ENCODE results near the gene TSPAN19.
A peak's percentile ranks its signal among the peaks of the same experiment; 100 is the strongest.

Gene TSPAN19

DNA sequence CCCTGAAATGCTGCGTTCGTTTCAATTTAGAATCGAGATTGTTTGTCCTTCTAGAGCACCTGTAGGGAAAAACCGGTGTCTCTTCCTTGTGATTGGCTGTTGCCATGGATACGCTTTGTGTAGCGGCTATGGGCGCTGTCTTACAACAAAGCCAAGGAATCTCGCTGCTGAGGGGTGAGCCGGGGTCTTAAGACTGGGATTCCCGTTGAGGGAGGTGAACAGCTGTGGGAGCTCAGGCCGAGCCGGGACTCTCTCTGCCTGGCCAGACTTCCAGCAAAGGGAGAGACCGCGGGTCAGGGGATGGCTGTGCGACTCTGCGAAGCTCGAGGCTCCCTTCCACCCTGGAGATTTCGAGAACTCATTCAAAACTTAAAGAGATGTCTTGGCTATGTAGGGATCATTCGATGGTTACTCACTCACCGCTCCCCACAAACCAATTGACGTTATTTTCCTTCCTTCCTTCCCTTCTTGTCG lies at the start of gene TSPAN19, which contains the start of gene LRRIQ1:
TSPAN19 (minus strand) TSS at position 44 of the 474 bp plus-strand sequence. CDS start 6,331 bp downstream, outside the sequence.
LRRIQ1 (plus strand) TSS at position 118 of the 474 bp plus-strand sequence. CDS start 1,826 bp downstream, outside the sequence.
- Histone ChIP-seq H3K27me3 (ENCODE audit: control insufficient read depth, insufficient read depth, low read length) (no peaks in the 10 kb centered on the region), H3K9me3 (ENCODE audit: control insufficient read depth, low read length) (no peaks in the 10 kb centered on the region), H3K9ac (ENCODE audit: low read length) (peak within 1 kb of the TSS; percentile 39), H3K4me1 (ENCODE audit: control insufficient read depth, insufficient read depth, low read length) (no peaks in the 10 kb centered on the region), H3K4me3 (ENCODE audit: low read length) (peak within 1 kb of the TSS; percentile 50), H3K36me3 (ENCODE audit: control insufficient read depth, insufficient read depth, low read length) (no peaks in the 10 kb centered on the region)

DNA sequence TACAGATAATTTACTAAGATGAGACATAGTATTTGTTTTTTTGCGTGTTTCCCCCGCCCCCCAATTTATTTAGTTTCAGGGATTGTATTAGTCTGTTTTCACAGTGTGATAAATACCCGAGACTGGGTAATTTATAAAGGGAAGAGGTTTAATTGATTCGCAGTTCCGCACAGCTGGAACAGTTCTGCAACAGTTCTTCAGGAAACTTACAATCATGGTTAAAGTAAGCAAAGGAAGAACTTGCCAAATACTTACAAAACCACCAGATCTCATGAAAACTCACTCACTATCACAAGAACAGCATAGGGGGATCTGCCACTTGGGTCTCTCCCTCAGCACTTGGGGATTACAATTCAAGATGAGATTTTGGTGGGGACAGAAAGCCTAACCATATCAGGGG lies 49.0 kb upstream of the TSPAN19 start:
- Histone ChIP-seq H3K36me3 (ENCODE audit: control insufficient read depth, insufficient read depth, low read length) (no peaks in the 10 kb centered on the region), H3K4me1 (ENCODE audit: control insufficient read depth, insufficient read depth, low read length) (no peaks in the 10 kb centered on the region), H3K9me3 (ENCODE audit: control insufficient read depth, low read length) (no peaks in the 10 kb centered on the region), H3K9ac (ENCODE audit: low read length) (no peak overlapping the region), H3K27me3 (ENCODE audit: control insufficient read depth, insufficient read depth, low read length) (no peaks in the 10 kb centered on the region), H3K4me3 (ENCODE audit: low read length) (no peak overlapping the region)

DNA sequence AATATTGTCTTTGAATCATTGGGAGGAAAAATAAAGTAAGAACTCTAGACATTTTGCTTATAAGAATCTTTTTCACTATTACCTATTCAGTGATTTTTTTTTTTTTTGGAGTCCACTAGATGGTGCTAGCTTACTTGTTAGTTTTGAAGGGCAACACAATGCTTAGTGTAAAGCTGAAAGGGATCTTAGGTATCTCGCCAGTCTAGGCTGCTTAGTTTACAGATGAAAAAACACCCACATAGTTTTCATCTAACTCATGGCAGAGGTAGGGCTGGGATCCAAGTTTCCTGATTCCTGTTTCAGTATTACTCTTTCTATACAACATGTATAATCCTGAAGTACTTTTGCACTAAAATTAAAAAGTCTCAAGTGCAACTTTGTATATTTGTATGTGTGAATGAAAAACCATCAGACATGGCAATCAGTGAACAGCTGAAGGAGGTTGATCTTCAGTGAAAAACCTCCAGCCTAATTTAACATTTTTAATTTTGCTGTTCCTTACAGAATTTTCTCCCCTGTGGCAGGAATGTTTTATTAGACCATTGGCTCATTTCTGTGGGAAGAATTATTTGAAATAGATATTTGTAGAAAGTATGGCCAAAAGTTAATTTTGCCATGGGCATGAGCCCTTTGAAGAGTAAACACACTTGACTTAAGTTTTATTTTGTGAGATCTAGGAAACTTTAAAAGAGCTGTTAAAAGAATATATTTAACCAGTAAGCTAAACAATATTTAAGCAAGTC lies 40.8 kb upstream of the TSPAN19 start:
- H3K27me3 ChIP-seq (ENCODE audit: control insufficient read depth, insufficient read depth, low read length): no peaks in the 10 kb centered on the region
- no peak overlapping the region for H3K4me3 ChIP-seq (ENCODE audit: low read length)
- H3K9me3 ChIP-seq (ENCODE audit: control insufficient read depth, low read length): no peaks in the 10 kb centered on the region
- no peak overlapping the region for H3K9ac ChIP-seq (ENCODE audit: low read length)
- no peaks in the 10 kb centered on the region for H3K4me1 ChIP-seq (ENCODE audit: control insufficient read depth, insufficient read depth, low read length)
- no peaks in the 10 kb centered on the region for H3K36me3 ChIP-seq (ENCODE audit: control insufficient read depth, insufficient read depth, low read length)

DNA sequence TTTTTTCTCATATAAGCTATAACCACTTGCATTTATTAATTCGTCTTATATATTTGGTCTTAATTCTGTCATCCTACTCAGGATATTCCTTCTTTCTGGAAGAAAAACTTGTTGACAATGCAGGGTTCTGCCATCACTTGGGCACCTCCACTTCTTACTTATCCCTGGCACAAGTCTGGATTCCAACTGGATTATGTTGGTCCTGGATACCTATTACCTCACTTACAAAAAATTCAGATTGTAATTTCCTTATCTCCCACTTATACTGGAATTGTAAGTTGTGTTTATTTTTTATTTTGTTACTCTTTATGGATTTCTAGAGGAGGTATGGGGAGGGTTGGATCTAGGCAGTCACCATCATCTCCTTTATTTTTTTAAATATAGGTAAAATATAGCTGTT lies 36.7 kb upstream of the TSPAN19 start:
- H3K4me3 ChIP-seq (ENCODE audit: low read length): no peak overlapping the region
- no peaks in the 10 kb centered on the region for H3K27me3 ChIP-seq (ENCODE audit: control insufficient read depth, insufficient read depth, low read length)
- no peaks in the 10 kb centered on the region for H3K36me3 ChIP-seq (ENCODE audit: control insufficient read depth, insufficient read depth, low read length)
- H3K9me3 ChIP-seq (ENCODE audit: control insufficient read depth, low read length): no peaks in the 10 kb centered on the region
- no peaks in the 10 kb centered on the region for H3K4me1 ChIP-seq (ENCODE audit: control insufficient read depth, insufficient read depth, low read length)
- no peak overlapping the region for H3K9ac ChIP-seq (ENCODE audit: low read length)

DNA sequence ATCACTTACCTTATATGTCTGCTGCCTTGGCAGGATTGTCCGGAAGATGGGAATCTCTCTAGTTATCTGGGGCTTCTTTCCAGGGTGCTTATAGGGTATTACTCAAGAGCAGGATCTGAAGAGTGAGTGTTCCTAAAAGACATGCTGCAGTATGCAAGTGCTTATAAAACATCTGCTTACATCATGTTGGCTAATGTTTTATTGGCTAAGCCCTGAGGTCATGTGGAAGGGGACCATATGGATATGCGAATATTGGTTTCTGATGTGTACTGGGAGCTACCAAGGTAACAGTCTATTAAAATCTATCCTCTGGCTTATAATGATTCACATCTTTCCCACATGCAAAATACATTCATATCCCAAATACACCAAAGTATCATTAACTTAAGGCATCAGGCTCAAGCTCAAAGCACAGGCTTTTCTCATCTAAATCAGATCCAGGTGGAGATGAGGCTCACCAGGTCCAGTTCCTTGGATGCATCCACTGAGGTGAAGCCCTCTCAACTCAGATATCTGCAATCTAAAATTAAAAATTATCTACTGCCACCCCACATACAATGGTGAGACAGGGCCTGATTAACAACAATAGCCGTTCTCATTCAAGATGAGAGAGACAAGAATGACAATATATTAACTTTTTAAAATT lies 29.9 kb upstream of the TSPAN19 start:
- no peaks in the 10 kb centered on the region for H3K9me3 ChIP-seq (ENCODE audit: control insufficient read depth, low read length)
- H3K9ac ChIP-seq (ENCODE audit: low read length): no peak overlapping the region
- H3K4me3 ChIP-seq (ENCODE audit: low read length): no peak overlapping the region
- H3K27me3 ChIP-seq (ENCODE audit: control insufficient read depth, insufficient read depth, low read length): no peaks in the 10 kb centered on the region
- no peaks in the 10 kb centered on the region for H3K4me1 ChIP-seq (ENCODE audit: control insufficient read depth, insufficient read depth, low read length)
- H3K36me3 ChIP-seq (ENCODE audit: control insufficient read depth, insufficient read depth, low read length): no peaks in the 10 kb centered on the region

DNA sequence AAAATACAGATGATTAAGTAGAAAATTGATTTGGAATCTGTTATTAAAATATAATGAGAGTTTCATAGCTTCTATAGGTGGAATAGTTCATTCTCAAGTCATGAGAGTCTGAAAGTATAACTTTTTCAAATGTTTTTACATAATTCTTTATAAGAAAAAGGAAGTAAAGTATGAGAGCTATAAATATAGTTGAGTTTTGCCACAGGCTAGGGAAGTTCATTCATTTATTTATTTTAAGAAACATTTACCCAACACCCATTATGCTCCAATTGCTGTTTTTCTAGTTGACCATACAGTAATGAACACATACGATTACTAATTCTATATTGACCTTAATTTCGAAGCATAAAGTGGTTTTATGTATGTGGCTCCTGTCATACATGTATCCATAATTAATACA lies 24.8 kb upstream of the TSPAN19 start:
- Histone ChIP-seq H3K9ac (ENCODE audit: low read length) (no peak overlapping the region), H3K36me3 (ENCODE audit: control insufficient read depth, insufficient read depth, low read length) (no peaks in the 10 kb centered on the region), H3K4me3 (ENCODE audit: low read length) (no peak overlapping the region), H3K4me1 (ENCODE audit: control insufficient read depth, insufficient read depth, low read length) (no peaks in the 10 kb centered on the region), H3K9me3 (ENCODE audit: control insufficient read depth, low read length) (no peaks in the 10 kb centered on the region), H3K27me3 (ENCODE audit: control insufficient read depth, insufficient read depth, low read length) (no peaks in the 10 kb centered on the region)

DNA sequence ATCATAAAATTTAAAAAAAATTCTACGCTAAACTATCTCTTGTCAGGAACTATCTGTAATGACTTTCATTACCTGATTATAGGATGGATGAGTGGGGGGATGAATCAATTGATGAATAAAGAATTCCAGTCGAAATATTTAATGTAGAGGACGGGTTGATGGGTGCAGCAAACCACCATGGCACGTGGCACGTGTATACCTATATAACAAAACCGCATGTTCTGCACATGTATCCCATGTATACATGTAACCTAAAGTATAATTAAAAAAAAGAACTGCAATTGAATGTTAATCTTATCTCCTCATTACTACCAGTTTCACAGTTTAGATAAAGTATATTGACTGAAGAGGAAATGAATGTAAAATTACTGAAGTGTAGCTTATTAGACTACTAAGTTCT lies 23.5 kb upstream of the TSPAN19 start:
- Histone ChIP-seq H3K9ac (ENCODE audit: low read length) (no peak overlapping the region), H3K36me3 (ENCODE audit: control insufficient read depth, insufficient read depth, low read length) (no peaks in the 10 kb centered on the region), H3K4me1 (ENCODE audit: control insufficient read depth, insufficient read depth, low read length) (no peaks in the 10 kb centered on the region), H3K4me3 (ENCODE audit: low read length) (no peak overlapping the region), H3K27me3 (ENCODE audit: control insufficient read depth, insufficient read depth, low read length) (no peaks in the 10 kb centered on the region), H3K9me3 (ENCODE audit: control insufficient read depth, low read length) (no peaks in the 10 kb centered on the region)

DNA sequence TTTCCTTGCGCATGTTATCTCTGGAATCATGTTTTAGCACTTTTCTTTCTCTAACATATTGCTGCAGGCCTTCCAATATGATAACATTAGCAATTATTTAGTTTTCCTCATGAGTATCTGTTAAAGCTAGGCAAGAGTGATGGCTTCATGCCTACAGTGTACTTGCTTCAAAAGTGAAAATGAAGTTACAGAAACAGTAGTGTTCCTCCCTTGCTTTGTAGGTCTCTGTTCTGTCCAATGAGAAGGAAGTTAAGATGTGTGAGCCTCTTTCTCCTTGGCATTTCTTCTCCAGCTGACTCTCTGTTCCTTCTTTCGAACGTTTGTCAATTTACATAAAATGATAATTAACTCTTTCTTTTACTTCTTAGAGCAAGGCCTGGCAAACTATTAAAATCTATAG lies 22.3 kb upstream of the TSPAN19 start:
- Histone ChIP-seq H3K9ac (ENCODE audit: low read length) (no peak overlapping the region), H3K9me3 (ENCODE audit: control insufficient read depth, low read length) (no peaks in the 10 kb centered on the region), H3K4me3 (ENCODE audit: low read length) (no peak overlapping the region), H3K4me1 (ENCODE audit: control insufficient read depth, insufficient read depth, low read length) (no peaks in the 10 kb centered on the region), H3K36me3 (ENCODE audit: control insufficient read depth, insufficient read depth, low read length) (no peaks in the 10 kb centered on the region), H3K27me3 (ENCODE audit: control insufficient read depth, insufficient read depth, low read length) (no peaks in the 10 kb centered on the region)

DNA sequence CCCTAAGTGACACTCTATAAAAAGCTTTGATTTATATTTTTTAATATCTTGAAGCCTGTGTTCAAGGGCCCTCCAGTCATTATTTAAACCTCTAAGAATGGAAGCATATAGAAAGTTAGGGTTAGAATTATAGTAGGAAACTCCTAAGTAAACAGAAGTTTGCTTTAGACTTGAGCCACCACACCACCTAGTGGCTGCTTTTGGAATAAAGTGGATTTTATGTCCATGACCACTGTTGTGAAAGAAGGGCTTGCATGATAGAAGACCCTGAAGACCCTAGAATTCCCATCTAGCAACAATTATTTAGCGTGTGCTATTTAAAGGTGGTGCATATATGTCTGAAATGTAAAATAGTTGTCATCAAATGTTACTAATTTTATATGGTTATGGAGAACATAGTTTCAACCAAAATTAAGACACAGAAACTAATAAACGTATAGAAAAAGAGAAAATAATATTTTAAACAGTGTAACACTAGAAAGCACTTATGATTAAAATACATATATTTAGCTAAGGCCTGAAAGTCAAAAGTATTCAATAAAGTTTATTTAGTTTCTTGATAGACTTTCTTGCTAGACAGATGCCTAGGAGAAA lies 21.4 kb upstream of the TSPAN19 start:
- Histone ChIP-seq H3K36me3 (ENCODE audit: control insufficient read depth, insufficient read depth, low read length) (no peaks in the 10 kb centered on the region), H3K9ac (ENCODE audit: low read length) (no peak overlapping the region), H3K4me1 (ENCODE audit: control insufficient read depth, insufficient read depth, low read length) (no peaks in the 10 kb centered on the region), H3K9me3 (ENCODE audit: control insufficient read depth, low read length) (no peaks in the 10 kb centered on the region), H3K27me3 (ENCODE audit: control insufficient read depth, insufficient read depth, low read length) (no peaks in the 10 kb centered on the region), H3K4me3 (ENCODE audit: low read length) (no peak overlapping the region)

DNA sequence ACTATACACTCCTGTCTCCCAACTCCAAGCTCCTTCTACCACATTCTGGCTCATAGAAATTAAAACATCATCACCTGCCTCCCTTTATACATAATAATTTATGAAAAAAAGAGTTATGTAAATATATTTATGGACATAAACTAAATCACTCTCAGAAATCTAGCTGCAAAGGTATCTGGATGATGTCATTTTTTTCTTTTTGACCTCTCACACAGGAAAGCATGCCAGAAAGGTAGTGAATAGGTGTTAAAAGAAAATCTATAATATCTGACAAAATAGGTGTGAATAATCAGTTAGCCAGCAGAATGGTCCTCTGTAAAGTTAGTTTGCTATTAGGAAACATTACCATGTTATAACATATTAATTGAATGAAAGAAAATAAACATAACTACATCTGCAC lies 7.8 kb upstream of the TSPAN19 start:
- H3K27me3 ChIP-seq (ENCODE audit: control insufficient read depth, insufficient read depth, low read length): no peaks in the 10 kb centered on the region
- no peak overlapping the region for H3K4me3 ChIP-seq (ENCODE audit: low read length)
- no peak overlapping the region for H3K9ac ChIP-seq (ENCODE audit: low read length)
- H3K4me1 ChIP-seq (ENCODE audit: control insufficient read depth, insufficient read depth, low read length): no peaks in the 10 kb centered on the region
- H3K36me3 ChIP-seq (ENCODE audit: control insufficient read depth, insufficient read depth, low read length): no peaks in the 10 kb centered on the region
- no peaks in the 10 kb centered on the region for H3K9me3 ChIP-seq (ENCODE audit: control insufficient read depth, low read length)

DNA sequence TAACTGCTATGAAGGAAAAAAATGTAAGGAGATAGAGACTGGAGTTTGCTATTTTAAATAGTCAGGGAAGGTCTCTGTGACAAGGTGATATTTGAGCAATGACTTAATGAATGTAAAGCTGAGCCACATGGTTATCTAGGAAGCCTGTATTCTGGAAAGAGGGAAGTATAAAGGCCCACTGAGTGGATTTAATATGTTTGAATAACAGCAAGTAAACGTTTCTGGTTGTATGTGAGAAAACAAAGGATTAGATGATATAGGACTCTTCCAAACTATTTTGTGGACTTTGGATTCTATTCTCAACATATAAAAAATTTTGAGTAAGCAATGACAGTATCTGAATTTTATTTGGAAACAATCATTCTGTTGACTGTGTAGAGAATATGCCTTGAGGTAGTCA lies 5.3 kb upstream of the TSPAN19 start:
- Histone ChIP-seq H3K36me3 (ENCODE audit: control insufficient read depth, insufficient read depth, low read length) (no peaks in the 10 kb centered on the region), H3K9me3 (ENCODE audit: control insufficient read depth, low read length) (no peaks in the 10 kb centered on the region), H3K4me3 (ENCODE audit: low read length) (no peak overlapping the region), H3K9ac (ENCODE audit: low read length) (no peak overlapping the region), H3K27me3 (ENCODE audit: control insufficient read depth, insufficient read depth, low read length) (no peaks in the 10 kb centered on the region), H3K4me1 (ENCODE audit: control insufficient read depth, insufficient read depth, low read length) (no peaks in the 10 kb centered on the region)

DNA sequence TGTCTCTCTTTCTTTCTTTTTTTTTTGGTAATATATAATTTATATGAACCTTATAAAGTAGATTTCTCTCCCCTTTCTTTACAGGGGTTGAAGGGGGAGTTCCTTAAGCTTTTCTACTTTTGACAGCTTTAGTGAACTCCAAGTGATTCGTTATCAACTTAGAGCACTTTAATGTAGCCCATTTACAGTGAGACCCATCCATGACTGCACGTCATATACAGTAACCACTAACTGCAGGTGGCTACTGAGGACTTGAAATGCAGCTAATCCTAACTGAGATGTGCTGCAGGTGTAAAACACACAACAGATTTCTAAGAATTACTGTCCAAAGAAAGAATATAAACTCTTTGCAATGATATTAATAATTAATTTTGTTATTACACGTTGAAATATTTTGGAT lies 656 bp upstream of the TSPAN19 start:
- H3K9ac ChIP-seq (ENCODE audit: low read length): no peak overlapping the region
- no peaks in the 10 kb centered on the region for H3K27me3 ChIP-seq (ENCODE audit: control insufficient read depth, insufficient read depth, low read length)
- no peaks in the 10 kb centered on the region for H3K4me1 ChIP-seq (ENCODE audit: control insufficient read depth, insufficient read depth, low read length)
- H3K36me3 ChIP-seq (ENCODE audit: control insufficient read depth, insufficient read depth, low read length): no peaks in the 10 kb centered on the region
- no peaks in the 10 kb centered on the region for H3K9me3 ChIP-seq (ENCODE audit: control insufficient read depth, low read length)
- H3K4me3 ChIP-seq (ENCODE audit: low read length): no peak overlapping the region

Data from mucosa of stomach (tissue), 1 donor.